GM18511 (cell line): Measurements from ENCODE around the gene EI24.
"Not testable (repeated sequence)": the region's sequence is repeated elsewhere in the genome, so short reads cannot be mapped to it uniquely, and the experiment has no call there.

Source experiments
- ATAC-seq: cut with Tn5 transposase; IDR thresholded peaks from one replicate; pipeline ENCODE4 v1.9.1; 2021; ENCODE audit warnings: mild to moderate bottlenecking, moderate library complexity; ENCODE audit not compliant: unreplicated experiment

EI24 gene

DNA sequence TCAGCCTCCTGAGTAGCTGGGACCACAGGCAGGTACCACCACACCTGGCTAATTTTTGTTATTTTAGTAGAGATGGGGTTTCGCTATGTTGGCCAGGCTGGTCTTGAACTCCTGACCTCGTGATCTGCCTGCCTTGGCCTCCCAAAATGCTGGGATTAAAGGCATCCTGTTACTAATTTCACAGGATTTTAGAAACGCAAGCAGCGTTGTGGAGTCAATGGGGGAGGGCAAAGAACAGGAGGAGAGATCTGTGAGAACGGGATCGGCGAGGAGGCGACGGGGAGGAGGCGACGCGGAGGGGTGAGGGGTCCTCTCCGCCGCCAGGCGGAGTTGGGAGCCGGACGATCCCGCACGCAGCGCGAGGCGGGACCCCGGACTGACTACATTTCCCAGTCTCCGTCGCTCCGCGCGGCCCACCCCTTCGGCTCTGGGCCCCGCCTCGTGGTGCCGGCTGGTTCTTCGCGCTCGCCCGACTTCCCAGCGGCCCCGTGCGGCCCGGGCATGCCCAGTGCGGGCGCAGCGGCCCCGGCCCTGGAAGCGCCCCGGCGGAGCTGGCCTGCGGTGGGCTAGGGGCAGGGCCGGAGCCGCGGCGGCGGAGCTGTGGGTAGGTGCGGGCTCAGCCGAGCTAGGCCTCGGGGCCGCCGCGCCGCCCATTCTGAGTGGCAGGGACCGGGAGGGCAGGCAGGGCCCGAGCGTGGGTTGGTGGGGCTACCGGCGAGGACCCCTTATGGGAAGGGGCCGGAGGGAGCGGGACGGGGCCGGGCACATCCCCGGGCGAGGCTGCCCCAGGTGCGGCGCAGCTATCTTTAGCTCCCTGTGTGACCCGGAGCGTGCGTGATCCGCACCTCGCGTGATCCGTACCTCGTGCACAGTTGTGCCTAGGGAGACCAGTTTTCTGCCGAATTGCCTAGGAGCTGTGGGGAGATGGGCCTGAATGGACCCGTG is at the start of gene EI24:
TSS of gene EI24 (plus strand) at position 508 of the 945 bp plus-strand sequence. CDS start 3,051 bp downstream, outside the sequence.
- peak; percentile 97 for ATAC-seq

DNA sequence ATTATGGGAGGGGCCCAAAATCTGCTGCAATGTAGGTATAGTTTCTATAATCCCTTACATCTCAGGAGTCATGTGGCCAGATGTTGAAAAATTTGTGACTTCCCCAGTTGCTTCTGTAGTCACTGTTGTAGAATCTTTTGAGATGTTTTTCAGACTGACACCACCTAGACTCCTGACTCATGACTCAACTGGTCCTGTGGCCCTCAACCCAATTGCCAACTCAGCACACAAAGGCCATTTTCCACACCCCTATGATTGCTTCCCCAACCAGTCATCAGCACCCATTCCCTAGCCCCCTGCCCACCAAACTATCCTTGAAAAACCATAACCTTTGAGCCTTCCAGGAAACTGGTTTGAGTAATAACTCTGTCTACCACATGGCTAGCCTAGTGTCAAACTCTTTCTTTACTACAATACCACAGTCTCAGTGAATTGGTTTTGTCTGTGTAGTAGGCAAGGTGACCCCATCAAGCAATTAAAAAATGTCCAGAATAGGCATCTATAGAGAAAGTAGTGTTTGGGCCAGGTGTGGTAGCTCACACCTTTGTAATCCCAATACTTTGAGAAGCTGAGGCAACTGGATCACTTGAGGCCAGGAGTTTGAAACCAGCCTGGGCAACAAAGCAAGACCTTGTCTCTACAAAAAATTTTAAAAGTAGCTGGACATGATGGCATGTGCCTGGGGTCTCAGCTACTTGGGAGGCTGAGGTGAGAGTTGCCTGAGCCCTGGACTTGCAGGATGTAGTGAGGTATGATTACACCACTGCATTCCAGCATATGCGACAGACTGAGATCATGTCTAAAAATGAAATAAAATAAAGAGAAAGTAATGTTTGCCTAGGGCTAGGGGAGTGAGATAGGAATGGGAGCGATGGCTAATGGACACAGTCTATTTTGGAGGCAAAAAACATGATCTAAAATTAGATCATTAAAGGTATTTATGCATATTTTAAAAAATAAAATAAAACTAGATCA is 49.1 kb upstream of the EI24 start:
- ATAC-seq, result no peak

- ATAC-seq, result no peak
These were observed 44.0 kb upstream of the EI24 start for GRCh38 chr11:125525303-125525702.

GRCh38 chr11:125532668-125533067 is 36.6 kb upstream of the EI24 start:
- no peak for ATAC-seq

- ATAC-seq, result no peak
These were observed 33.7 kb upstream of the EI24 start for GRCh38 chr11:125535585-125535984.

DNA sequence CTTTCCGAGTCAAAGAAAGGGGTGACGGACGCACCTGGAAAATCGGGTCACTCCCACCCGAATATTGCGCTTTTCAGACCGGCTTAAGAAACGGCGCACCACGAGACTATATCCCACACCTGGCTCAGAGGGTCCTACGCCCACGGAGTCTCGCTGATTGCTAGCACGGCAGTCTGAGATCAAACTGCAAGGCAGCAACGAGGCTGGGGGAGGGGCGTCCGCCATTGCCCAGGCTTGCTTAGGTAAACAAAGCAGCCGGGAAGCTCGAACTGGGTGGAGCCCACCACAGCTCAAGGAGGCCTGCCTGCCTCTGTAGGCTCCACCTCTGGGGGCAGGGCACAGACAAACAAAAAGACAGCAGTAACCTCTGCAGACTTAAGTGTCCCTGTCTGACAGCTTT is 32.4 kb upstream of the EI24 start:
- not testable (repeated sequence) for ATAC-seq

- ATAC-seq, result no peak
These were observed 26.6 kb upstream of the EI24 start for GRCh38 chr11:125542709-125543108.

DNA sequence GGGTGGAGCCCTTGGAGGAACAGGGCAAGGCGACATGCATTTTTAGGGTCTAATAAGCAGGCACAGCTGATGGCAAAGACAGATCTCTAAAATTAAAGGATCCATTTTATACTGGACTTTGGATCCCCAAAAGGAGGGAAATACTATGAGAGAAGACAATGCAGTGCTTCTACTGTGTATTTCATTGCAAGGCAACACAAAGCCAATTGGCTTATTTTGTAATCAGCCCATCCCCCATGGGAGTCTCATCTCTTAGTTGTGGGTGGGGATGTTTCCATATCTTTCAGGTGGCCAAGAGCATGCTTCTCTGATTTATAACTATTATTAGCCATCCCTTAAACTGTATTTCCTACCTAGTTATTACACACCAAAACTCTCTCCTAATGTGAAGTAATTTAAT is 18.5 kb upstream of the EI24 start:
- no peak for ATAC-seq

- no peak for ATAC-seq
These were observed 17.4 kb upstream of the EI24 start for GRCh38 chr11:125551835-125552342.

GRCh38 chr11:125552927-125553326 is 16.4 kb upstream of the EI24 start:
- no peak for ATAC-seq

DNA sequence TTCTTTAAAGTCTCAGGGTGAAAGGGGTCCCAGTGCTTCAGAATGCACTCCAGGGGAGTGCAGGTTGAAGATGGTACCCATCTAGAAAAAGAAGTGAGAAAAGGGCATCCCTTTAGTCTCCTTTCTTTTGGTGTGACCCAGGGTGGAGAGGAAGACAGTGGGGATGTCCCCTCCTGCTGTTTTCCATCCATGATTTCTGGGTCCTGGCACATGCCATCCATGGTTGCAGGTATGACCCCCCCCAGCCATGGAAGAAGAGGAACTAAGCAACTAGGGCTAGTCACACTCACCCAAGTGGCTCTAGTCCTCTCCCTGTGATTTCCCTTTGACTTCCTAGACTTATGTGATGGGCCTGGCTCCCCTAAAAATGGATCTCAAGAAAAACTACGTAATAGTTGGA is 15.9 kb upstream of the EI24 start:
- no peak for ATAC-seq

DNA sequence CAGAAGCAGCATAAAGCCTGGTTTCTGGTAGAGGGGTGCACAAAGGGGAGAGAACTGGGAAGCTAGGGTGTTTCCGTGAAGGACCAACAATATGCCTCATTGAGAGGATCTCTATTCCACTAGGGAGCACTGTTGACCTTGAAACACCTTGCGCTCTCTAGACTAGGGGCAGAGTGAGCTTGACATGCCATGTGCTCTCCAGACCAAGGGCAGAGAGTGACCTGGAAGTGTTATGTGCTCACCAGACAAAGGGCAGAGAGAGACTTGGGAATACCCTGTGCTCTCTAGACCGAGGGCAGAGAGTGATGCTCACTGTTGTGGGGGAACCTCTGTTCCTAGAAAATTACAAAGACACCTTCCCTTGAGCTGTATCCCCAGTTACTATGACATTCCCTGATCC is 15.2 kb upstream of the EI24 start:
- no peak for ATAC-seq

- no peak for ATAC-seq
These were observed 9.4 kb upstream of the EI24 start for GRCh38 chr11:125559888-125560287.

- ATAC-seq, result no peak
These were observed 7.4 kb upstream of the EI24 start for GRCh38 chr11:125561924-125562323.

GRCh38 chr11:125562430-125562829 is 6.8 kb upstream of the EI24 start:
- ATAC-seq, result no peak

DNA sequence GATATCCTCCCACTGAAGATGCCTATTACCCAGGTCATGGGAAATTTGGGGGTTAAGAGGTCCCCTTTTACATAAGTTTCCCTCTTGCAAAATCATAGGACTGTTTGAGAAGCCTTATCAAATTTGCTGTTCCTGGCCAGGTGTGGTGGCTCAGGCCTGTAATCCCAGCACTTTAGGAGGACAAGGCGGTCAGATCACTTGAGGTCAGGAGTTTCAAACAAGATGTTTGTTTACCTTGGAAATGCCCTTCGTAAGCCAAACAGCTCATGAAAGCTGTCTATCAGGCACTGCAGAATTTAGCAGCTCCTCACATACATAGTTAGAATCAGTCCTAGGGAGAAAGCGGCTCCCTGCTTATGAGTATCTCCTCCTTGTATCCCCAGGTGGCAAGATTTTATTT is 4.9 kb upstream of the EI24 start:
- ATAC-seq, result no peak

- no peak for ATAC-seq
These were observed 3.0 kb upstream of the EI24 start for GRCh38 chr11:125566235-125566634.

DNA sequence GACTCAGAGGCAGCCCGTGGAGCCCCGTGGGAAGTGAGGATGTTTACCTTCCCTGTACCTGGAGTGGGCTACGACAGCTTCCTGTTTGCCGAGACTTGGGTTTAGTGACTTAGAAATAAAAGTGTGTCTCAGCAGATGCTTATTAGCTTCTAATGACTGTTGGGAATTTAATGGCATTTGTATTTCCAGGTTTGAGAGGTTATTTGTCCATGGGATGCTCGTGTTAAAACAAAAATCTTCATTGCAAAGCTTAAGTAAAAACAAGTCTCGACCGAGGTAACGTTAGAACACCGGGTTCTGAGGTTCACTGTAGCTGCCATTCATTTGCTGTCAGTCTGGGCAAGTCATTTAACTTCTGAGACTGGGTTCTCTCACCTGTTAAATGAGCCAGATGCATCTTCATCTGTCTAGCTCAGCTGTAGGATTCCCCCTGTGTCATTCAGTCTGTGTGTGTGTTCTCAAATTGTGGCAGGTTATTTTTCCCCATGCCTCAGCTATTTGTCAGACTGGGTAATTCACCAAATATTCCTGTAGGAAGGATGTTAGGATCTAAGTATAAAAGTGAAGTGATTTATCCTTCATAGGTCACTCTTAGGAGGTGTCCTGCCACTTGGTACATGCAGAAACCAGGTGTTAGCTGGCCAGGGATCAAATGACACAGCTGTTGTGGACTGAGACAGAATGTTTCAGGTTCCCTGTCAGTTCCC is 791 bp downstream of the EI24 start:
- ATAC-seq, result peak; percentile 35

GRCh38 chr11:125570952-125571351 is 1.7 kb downstream of the EI24 start:
- no peak for ATAC-seq

- no peak for ATAC-seq
These were observed 3.6 kb downstream of the EI24 start for GRCh38 chr11:125572916-125573315.

DNA sequence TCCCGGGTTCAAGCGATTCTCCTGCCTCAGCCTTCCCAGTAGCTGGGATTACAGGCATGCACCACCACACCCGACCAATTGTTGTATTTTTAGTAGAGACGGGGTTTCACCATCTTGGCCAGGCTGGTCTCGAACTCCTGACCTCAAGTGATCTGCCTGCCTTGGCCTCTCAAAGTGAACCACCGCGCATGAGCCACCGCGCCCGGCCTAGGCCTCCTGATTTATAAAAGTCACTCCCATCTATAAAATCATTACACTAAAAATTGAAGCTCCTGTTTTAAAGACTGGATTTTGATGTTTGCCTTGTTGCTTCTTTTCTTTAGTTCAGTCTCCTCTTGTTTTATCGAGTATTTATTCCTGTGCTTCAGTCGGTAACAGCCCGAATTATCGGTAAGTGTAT is 7.9 kb downstream of the EI24 start:
- ATAC-seq, result not testable (repeated sequence)
